HG03064 (cell line): ENCODE data around the gene GPHA2.

Experiments used
- ATAC-seq: cut with Tn5 transposase; IDR thresholded peaks from one replicate; pipeline ENCODE4 v1.9.1; 2021; ENCODE audit warnings: low read depth; ENCODE audit not compliant: unreplicated experiment

Gene GPHA2

GRCh38 chr11:64892838-64893193, 42.9 kb downstream of the GPHA2 start:
- ATAC-seq, result no peak

- ATAC-seq, result no peak
Measured at GRCh38 chr11:64892411-64892831, 43.3 kb downstream of the GPHA2 start.

- no peak for ATAC-seq
Measured at GRCh38 chr11:64891880-64892279, 43.8 kb downstream of the GPHA2 start.

DNA sequence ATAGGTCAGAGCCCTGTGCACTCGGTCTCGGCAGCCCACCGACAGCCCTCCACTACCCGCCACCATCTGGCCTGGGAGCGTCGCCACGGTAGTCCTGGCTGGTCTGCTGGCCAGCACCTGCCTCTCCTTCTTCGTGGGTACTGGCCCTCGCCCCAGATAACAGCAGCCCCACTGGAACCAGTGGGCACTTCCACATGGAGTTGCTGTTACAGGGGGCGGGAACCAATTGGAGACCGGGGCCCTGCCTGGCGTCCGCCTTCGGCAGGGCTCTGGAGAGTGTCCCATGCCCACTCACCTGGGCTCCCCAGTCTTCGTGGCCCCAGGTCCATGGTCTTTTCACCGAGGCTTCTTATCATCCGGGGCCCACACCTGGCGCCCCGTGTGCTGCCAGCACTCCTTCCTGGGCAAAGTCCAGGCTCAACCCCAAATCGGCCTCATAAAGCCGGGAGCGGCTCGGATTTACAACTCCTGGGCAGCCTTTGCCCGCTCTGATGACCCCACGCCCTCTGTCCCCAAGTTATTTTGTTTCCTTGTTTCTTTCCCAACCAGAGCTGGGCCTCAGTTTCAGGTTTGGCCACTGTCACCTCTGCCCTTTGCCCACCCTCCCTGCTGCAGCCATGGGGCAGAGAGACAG, 44.4 kb downstream of the GPHA2 start:
- no peak for ATAC-seq

DNA sequence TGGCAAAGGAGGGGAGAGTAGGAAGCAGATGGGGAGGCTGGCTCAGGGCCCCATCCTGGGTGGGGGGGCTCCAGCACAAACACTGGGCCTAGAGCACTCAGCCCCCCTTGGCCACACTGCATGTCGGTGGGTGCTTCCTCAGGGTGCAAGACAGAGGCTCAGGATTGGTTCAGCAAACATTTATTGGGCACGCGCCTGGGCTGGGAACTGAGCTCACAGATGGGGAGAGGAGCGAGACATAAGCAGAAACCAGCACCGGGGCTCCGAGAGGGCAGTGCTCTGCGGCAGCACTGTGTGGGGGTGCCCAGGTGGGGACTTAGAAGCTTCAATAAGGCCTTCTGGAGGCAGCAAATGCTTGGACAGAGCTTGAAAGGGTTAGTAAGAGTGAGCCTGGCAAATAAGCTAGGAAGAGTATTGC, 45.2 kb downstream of the GPHA2 start:
- ATAC-seq, result no peak

DNA sequence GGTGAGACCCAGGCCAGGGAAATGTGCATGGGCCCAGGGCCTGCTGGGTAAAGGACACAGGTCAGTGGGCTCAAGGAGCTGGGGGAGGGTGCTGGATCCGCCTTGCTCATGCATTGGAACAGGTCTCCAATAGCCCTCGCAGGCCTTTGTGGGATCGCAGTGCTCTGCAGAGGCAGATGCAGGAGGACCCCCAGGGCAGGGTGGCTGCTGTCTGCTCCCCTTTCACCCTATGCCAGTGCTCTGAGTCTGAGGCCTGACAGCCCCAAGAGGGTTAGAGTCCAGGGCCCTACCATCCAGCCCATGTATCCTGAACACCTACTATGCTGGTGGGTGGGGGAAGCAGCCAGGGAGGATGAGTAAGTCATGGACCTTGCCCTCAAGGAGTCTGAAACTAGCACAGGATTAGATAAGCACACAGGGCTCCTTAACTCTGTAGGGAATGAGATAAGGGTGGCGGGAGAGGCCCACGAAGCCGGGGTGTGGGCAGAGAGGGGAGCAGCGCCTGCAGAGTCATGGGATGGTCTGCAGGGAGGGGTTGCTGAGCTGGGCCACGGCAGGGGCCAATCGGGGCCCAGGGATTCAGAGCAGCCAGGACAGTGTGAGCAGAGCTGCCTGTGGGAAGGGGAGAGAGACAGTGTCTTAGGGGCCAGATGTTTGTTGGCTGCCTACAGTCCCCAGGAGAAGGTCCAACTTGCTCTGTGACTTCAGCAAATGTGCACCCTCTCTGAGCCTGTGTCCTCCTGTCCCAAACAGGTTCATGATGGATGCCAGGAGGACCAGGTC, 46.8 kb downstream of the GPHA2 start:
- no peak for ATAC-seq

- no peak for ATAC-seq
Measured at GRCh38 chr11:64888406-64888728, 47.3 kb downstream of the GPHA2 start.

DNA sequence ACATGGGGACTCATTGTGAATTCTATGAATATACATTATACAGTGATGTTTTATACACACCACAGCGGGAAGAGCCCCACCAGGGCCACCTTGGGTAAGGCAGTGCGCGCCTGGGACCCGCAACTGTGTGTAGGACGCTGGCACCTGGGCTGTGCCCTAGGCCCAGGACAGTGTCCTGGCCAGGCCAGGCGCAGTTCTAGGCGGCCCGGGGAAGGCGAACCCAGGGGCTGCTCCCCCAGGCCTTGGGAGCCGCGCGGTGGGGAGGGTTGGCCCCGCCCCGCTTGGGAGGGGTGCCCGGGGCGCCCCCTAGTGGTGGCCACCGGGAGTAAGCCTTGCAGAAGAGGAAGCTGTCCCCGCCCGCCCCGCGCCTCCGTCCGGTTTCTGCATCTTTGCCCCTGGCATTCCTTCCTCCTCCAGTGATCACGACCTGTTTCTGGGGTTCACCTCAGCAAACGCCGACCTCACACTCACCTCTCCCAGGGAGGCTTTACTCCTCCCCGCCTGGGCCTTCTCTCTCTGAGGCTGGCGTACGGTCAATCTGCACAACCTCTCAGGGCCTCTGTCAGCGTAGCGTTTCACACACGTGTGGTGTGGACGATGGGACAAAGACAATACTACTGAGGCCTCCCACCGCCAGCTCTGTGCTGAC, 47.8 kb downstream of the GPHA2 start:
- peak; percentile 55 for ATAC-seq

DNA sequence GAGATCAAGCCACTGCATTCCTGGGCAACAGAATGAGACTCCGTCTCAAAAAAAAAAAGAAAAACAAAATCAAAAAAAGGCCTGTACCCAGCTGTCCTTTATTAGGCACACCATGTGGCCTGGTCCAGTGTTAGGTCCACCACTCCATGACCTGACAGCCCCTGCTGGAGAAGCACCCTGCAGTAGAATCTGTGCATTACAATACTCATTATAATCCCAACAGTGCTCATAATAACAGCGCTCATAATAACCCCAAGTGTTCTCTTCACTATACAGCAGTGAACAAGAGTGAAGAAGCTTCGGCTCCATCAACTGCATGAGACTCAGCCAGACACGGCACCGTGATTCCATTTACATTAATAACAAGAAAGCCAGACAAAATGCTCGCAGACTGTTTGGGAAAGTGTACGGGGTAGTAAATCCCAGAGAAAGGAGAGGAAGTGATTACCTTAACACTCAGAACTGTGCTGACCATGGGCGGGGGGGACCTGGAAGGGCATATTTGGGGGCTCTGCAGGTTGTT, 48.4 kb downstream of the GPHA2 start:
- ATAC-seq, result no peak

DNA sequence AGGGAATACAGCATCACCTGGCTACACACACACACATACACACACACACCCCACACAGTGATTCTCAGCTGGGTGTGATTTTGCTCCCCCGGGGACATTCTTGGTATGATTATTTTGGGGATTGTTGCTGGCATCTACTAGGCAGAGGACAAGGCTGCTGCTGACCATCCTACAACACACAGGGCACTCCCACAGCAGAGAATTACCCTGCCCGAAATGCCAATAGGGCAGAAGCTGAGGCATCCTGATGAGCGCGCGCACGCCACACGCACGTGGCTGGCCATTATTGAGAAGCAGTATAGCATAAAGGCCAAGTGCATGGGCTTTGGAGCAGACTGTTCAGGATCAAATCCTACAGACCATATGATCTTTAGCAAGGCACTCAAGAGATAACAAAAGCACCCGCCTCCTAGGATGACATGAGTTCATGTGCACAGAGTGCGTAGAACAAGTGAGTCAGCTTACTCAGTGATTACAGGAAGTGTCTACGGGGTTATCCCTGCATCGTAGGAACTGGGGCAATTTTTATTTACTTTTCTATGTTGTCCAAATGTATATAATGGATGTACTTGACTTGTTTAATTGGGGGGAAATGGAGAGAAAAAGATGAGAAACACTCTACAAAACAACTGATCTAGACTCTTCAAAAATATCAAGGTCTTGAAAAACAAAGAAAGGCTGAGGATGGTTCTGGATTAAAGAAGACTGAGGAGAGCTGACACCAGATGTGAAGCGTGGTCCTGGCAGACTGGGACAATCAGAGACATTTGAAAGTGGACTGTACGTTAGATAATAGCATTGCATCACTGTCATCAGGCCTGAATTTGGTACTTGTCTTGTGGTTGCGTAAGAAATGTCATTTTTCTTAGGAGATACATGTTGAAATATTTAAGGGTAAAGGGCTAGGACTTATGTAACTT, 50.1 kb downstream of the GPHA2 start:
- no peak for ATAC-seq
